Measurements from ENCODE around the gene UNC5A. TPM values are rescaled to one million over a fixed set of nuclear protein-coding genes. Genes with fewer than 3 reads are reported as not detected.

UNC5A gene
- total RNA-seq, 1 experiment from 2014 or later, result 0.13 TPM

GRCh38 chr5:176825234-176825633 is 14.9 kb downstream of the UNC5A start:
- TF ChIP-seq REST (IDR thresholded peaks at IDR 0.05; ENCODE audit: insufficient read depth in 1 of 2, low read depth in 2 of 2, low read length in 1 of 2), result no peak
- TF ChIP-seq, protein P1, sequence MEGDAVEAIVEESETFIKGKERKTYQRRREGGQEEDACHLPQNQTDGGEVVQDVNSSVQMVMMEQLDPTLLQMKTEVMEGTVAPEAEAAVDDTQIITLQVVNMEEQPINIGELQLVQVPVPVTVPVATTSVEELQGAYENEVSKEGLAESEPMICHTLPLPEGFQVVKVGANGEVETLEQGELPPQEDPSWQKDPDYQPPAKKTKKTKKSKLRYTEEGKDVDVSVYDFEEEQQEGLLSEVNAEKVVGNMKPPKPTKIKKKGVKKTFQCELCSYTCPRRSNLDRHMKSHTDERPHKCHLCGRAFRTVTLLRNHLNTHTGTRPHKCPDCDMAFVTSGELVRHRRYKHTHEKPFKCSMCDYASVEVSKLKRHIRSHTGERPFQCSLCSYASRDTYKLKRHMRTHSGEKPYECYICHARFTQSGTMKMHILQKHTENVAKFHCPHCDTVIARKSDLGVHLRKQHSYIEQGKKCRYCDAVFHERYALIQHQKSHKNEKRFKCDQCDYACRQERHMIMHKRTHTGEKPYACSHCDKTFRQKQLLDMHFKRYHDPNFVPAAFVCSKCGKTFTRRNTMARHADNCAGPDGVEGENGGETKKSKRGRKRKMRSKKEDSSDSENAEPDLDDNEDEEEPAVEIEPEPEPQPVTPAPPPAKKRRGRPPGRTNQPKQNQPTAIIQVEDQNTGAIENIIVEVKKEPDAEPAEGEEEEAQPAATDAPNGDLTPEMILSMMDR (IDR thresholded peaks at IDR 0.05), result no peak
- no peak for TF ChIP-seq TCF7L2 (IDR thresholded peaks at IDR 0.05; ENCODE audit: low read depth, low read length)
- no peak for TF ChIP-seq SIN3A (IDR thresholded peaks at IDR 0.05; ENCODE audit: borderline replicate concordance, insufficient read depth, low read depth, low read length)
- TF ChIP-seq POLR2AphosphoS5 (IDR thresholded peaks at IDR 0.05; ENCODE audit: low read depth, low read length), result no peak
- intact Hi-C loops (cut with micrococcal nuclease; ENCODE audit: unreplicated experiment), result no loop called here

GRCh38 chr5:176825957-176826356 is 15.6 kb downstream of the UNC5A start:
- intact Hi-C loops (cut with micrococcal nuclease; ENCODE audit: unreplicated experiment), result no loop called here
- ChIA-PET POLR2A (no interaction called here), CTCF (interaction anchor here (0.6 kb wide), 1 partner anchor 100 kb away, joined by 3 read pairs; no protein-coding TSS in a partner anchor)
- no peak for DNase-seq (ENCODE audit: low read depth, low spot score)
- H3K9me3 ChIP-seq (ENCODE audit: control insufficient read depth, insufficient read depth, low read depth, low read length), result no peaks in the 10 kb centered on the region
- no peak for TF ChIP-seq TCF7L2 (IDR thresholded peaks at IDR 0.05; ENCODE audit: low read depth, low read length)
- no TSS peak for BruUV-seq (replicated peaks)
- no peak overlapping the region for H3K4me3 ChIP-seq (ENCODE audit: low read depth in 2 of 2, low read length in 2 of 2)
- H3K4me1 ChIP-seq (ENCODE audit: control insufficient read depth, insufficient read depth, low read length), result no peaks in the 10 kb centered on the region
- no peak overlapping the region for H3K27ac ChIP-seq (ENCODE audit: low read length)
- no peak for ATAC-seq
- H3K36me3 ChIP-seq (ENCODE audit: control insufficient read depth, insufficient read depth, low read length), result no peaks in the 10 kb centered on the region
- H3K27me3 ChIP-seq (ENCODE audit: control insufficient read depth, insufficient read depth, low read length), result no peaks in the 10 kb centered on the region; the same call in 1 of the 2 replicates
- in situ Hi-C loops (cut with HindIII; ENCODE audit: low pct_unique_long_range_greater_than_20kb, low sequenced_read_pairs), result no loop called here

More at GRCh38 chr5:176825234-176825633, 14.9 kb downstream of the UNC5A start:
- ChIA-PET POLR2A (no interaction called here), CTCF (interaction anchor here (0.7 kb wide), 1 partner anchor 165 kb away, joined by 3 read pairs; no protein-coding TSS in a partner anchor)
- Histone ChIP-seq H3K9me3 (ENCODE audit: control insufficient read depth, insufficient read depth, low read depth, low read length) (no peaks in the 10 kb centered on the region), H3K27ac (ENCODE audit: low read length) (no peak overlapping the region), H3K4me1 (ENCODE audit: control insufficient read depth, insufficient read depth, low read length) (no peaks in the 10 kb centered on the region), H3K27me3 (ENCODE audit: control insufficient read depth, insufficient read depth, low read length) (no peaks in the 10 kb centered on the region; the same call in 1 of the 2 replicates), H3K4me3 (ENCODE audit: low read depth in 2 of 2, low read length in 2 of 2) (no peak overlapping the region), H3K36me3 (ENCODE audit: control insufficient read depth, insufficient read depth, low read length) (no peaks in the 10 kb centered on the region)
- DNase-seq (ENCODE audit: low read depth, low spot score), result no peak
- ATAC-seq, result no peak
- in situ Hi-C loops (cut with HindIII; ENCODE audit: low pct_unique_long_range_greater_than_20kb, low sequenced_read_pairs), result no loop called here
- BruUV-seq (replicated peaks), result no TSS peak

GRCh38 chr5:176827736-176828414 is 17.5 kb downstream of the UNC5A start:
- BruUV-seq (replicated peaks), result no TSS peak
- H3K27ac ChIP-seq (ENCODE audit: low read length), result no peak overlapping the region
- no peaks in the 10 kb centered on the region for H3K36me3 ChIP-seq (ENCODE audit: control insufficient read depth, insufficient read depth, low read length)
- no peak for TF ChIP-seq SIN3A (IDR thresholded peaks at IDR 0.05; ENCODE audit: borderline replicate concordance, insufficient read depth, low read depth, low read length)
- in situ Hi-C loops (cut with HindIII; ENCODE audit: low pct_unique_long_range_greater_than_20kb, low sequenced_read_pairs), result no loop called here
- DNase-seq (ENCODE audit: low read depth, low spot score) (no peak), ATAC-seq (no peak)
- intact Hi-C loops (cut with micrococcal nuclease; ENCODE audit: unreplicated experiment), result no loop called here
- H3K9me3 ChIP-seq (ENCODE audit: control insufficient read depth, insufficient read depth, low read depth, low read length), result no peaks in the 10 kb centered on the region
- H3K4me3 ChIP-seq (ENCODE audit: low read depth in 2 of 2, low read length in 2 of 2), result no peak overlapping the region
- no peaks in the 10 kb centered on the region for H3K4me1 ChIP-seq (ENCODE audit: control insufficient read depth, insufficient read depth, low read length)
- H3K27me3 ChIP-seq (ENCODE audit: control insufficient read depth, insufficient read depth, low read length), result no peaks in the 10 kb centered on the region; the same call in 1 of the 2 replicates
- ChIA-PET CTCF (no interaction called here), POLR2A (no interaction called here)
